SK-N-SH treated with all-trans-retinoic acid at 6 μM for 48 hours (cell line): Measurements from ENCODE around the gene SORCS3.

Source experiments
- CSRNP3 ChIP-seq: fragments of 250-450 bp; sonication (Bioruptor Pico); IDR thresholded peaks from 2 replicates; pipeline ENCODE4 v1.5.1; 2021; ENCODE audit warnings: mild to moderate bottlenecking, moderate library complexity
- OSR1 ChIP-seq: fragments of 250-450 bp; sonication (Bioruptor Pico); IDR thresholded peaks from 2 replicates; pipeline ENCODE4 v1.8.0; 2022; ENCODE audit warnings: moderate library complexity, mild to moderate bottlenecking, inconsistent platforms
- SNAI2 ChIP-seq: fragments of 250-450 bp; sonication (Bioruptor Pico); IDR thresholded peaks from 2 replicates; pipeline ENCODE4 v1.5.0; 2020; ENCODE audit warnings: mild to moderate bottlenecking, moderate library complexity
- ZNF565 ChIP-seq: fragments of 450-650 bp; formaldehyde crosslinking; conservative IDR thresholded peaks from 2 replicates; pipeline ENCODE4 v1.5.0; 2020; ENCODE audit warnings: low read depth, mild to moderate bottlenecking, moderate library complexity
- TF ChIP-seq, protein P1 (sequence below): fragments of 250-450 bp; sonication (Bioruptor Pico); IDR thresholded peaks from 2 replicates; pipeline ENCODE4 v1.5.0; 2020; ENCODE audit warnings: mild to moderate bottlenecking, moderate library complexity

DNA sequence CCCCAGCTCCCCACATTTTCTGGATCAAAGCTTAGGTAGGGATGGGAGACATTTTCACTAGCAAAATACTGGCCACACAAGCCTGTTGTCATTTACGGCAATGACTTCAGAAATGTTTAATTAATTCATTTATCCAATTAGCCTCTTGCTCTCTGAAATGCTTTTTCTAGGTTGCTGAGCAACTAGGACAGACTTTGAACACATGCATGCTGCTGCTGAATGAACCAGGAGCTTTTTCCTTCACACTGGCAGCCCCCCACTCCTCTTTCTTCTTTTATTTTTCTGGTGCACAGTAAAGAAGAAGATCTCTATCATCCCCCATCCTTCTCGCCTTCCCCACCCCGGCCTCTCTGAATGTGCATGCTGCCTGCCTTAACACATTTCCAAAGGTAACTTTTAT is 22.5 kb downstream of the SORCS3 start:
- TF ChIP-seq ZNF565 (CRISPR knock-in tag) (no peak), SNAI2 (CRISPR knock-in tag) (no peak), OSR1 (CRISPR knock-in tag) (no peak), CSRNP3 (CRISPR knock-in tag) (no peak)
- TF ChIP-seq, protein P1, sequence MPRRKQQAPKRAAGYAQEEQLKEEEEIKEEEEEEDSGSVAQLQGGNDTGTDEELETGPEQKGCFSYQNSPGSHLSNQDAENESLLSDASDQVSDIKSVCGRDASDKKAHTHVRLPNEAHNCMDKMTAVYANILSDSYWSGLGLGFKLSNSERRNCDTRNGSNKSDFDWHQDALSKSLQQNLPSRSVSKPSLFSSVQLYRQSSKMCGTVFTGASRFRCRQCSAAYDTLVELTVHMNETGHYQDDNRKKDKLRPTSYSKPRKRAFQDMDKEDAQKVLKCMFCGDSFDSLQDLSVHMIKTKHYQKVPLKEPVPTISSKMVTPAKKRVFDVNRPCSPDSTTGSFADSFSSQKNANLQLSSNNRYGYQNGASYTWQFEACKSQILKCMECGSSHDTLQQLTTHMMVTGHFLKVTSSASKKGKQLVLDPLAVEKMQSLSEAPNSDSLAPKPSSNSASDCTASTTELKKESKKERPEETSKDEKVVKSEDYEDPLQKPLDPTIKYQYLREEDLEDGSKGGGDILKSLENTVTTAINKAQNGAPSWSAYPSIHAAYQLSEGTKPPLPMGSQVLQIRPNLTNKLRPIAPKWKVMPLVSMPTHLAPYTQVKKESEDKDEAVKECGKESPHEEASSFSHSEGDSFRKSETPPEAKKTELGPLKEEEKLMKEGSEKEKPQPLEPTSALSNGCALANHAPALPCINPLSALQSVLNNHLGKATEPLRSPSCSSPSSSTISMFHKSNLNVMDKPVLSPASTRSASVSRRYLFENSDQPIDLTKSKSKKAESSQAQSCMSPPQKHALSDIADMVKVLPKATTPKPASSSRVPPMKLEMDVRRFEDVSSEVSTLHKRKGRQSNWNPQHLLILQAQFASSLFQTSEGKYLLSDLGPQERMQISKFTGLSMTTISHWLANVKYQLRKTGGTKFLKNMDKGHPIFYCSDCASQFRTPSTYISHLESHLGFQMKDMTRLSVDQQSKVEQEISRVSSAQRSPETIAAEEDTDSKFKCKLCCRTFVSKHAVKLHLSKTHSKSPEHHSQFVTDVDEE (CRISPR knock-in tag) = no peak
